Breast epithelium (tissue), 3 donors: ENCODE measurements around the gene MTFMT.

ENCODE experiments used
- CTCF ChIP-seq, 3 donors: fragments of 450-650 bp; IDR thresholded peaks; one replicate each; pipeline ENCODE4 v1.5.1; 2016 to 2017; ENCODE audit warnings: antibody characterized with exemption in 3 of 3, mild to moderate bottlenecking in 3 of 3, moderate library complexity in 3 of 3
- POLR2A ChIP-seq: fragments of 450-650 bp; IDR thresholded peaks from one replicate; pipeline ENCODE4 v1.6.1; 2016; ENCODE audit warnings: antibody characterized with exemption, mild to moderate bottlenecking, moderate library complexity
- POLR2AphosphoS5 ChIP-seq, 3 donors: sonication (generic); formaldehyde crosslinking; IDR thresholded peaks; one replicate each; pipeline ENCODE4 v1.6.1; 2017; ENCODE audit warnings: antibody characterized with exemption in 3 of 3

GRCh38 chr15:65038836-65039235 lies 9.4 kb upstream of the MTFMT start:
- TF ChIP-seq POLR2AphosphoS5 (IDR thresholded peaks at IDR 0.05) (no peak), CTCF (IDR thresholded peaks at IDR 0.05) (no peak), POLR2A (no peak)
